GM12892 (cell line): ENCODE measurements around the gene ATP6V0C.

Experiments
- POLR2A ChIP-seq: IDR thresholded peaks from 2 replicates; pipeline ENCODE4 v1.6.1; 2011; ENCODE audit warnings: low read depth, low read length, control low read depth
- POLR2AphosphoS5 ChIP-seq: IDR thresholded peaks from 2 replicates; pipeline ENCODE4 v1.6.1; 2011; ENCODE audit warnings: low read depth, low read length, control low read depth
- TAF1 ChIP-seq: IDR thresholded peaks from 2 replicates; pipeline ENCODE4 v1.6.1; 2011; ENCODE audit warnings: low read depth, mild to moderate bottlenecking, control low read depth, low read length, borderline replicate concordance

GRCh38 chr16:2473999-2474876 lies 39.5 kb upstream of the ATP6V0C start:
- TF ChIP-seq POLR2AphosphoS5 (no peak), POLR2A (no peak), TAF1 (no peak)
